Measurements from ENCODE around the gene IP6K2.

DNA sequence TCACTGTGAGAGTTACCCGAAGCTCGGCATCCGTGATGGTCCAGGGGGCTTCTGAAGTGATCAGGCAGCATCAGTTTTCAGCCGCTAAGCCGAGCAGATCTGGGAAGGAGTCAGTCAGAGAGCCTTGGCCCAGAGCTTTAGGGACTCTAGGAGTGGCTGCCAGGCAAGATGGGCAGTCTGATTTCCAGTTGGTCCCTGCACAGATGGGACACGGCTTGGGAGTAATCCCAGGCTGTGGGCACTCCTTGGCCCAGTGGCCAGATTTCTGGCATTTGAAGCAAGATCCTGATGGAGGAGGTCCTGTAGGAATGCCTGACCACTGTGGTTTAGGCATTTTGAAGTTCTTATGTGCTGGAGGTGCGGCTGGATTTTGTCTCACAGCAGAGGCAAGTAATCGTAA, 10.5 kb upstream of the IP6K2 start:
- no peak for TF ChIP-seq POLR2A (IDR thresholded peaks at IDR 0.05)
- TF ChIP-seq, protein P1, sequence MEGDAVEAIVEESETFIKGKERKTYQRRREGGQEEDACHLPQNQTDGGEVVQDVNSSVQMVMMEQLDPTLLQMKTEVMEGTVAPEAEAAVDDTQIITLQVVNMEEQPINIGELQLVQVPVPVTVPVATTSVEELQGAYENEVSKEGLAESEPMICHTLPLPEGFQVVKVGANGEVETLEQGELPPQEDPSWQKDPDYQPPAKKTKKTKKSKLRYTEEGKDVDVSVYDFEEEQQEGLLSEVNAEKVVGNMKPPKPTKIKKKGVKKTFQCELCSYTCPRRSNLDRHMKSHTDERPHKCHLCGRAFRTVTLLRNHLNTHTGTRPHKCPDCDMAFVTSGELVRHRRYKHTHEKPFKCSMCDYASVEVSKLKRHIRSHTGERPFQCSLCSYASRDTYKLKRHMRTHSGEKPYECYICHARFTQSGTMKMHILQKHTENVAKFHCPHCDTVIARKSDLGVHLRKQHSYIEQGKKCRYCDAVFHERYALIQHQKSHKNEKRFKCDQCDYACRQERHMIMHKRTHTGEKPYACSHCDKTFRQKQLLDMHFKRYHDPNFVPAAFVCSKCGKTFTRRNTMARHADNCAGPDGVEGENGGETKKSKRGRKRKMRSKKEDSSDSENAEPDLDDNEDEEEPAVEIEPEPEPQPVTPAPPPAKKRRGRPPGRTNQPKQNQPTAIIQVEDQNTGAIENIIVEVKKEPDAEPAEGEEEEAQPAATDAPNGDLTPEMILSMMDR (IDR thresholded peaks at IDR 0.05): no peak
